Measurements from ENCODE around the gene MAMLD1. TPM values are rescaled to one million over a fixed set of nuclear protein-coding genes. Genes with fewer than 3 reads are reported as not detected.
A peak's percentile ranks its signal among the peaks of the same experiment; 100 is the strongest.

MAMLD1 gene
- total and polyA plus RNA-seq, 2 of the 8 experiments (the other 6 are each of a cell fraction or from before 2014, with no cell fraction given): 0.09 to 0.26 TPM

DNA sequence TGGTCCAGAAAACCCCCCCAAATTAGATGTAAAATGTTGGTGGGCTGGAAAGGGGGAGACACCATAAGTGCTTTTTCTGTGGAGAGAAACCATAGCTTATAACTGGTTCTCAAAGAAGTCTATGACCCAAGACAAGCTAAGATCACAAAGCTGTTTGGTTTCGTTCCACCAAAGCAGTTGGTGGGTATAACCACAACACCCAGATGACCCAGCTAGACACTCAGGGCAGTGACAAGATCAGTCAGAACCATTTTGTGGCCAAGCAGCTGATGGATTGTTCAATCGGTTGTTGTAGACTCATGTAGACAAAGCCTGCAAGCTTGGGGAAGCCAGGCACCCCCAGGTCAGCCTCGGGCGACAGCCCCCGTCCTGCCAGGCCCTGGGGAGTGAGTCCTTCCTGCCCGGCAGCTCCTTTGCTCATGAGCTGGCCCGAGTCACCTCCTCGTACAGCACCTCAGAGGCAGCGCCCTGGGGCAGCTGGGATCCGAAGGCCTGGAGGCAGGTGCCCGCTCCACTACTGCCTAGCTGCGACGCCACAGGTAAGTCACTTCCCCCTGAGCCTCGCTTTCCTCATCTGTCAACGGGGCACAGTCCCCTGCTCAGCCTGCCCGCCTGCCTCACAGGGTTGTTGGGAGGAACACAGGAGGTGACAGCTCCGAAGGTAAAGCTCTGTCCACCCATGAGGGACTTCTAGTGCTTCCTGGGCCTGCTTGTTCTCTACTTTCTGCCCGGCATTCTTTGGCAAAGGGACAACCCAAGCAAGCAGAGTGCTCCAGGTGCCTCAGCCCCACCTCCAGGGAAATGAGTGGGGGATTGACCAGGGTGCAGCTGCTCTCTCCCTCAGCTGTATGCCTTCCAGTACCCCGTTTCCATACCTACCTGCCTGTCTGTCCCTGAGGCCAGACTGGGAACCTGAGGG is 140.1 kb downstream of the MAMLD1 start:
- H3K23ac ChIP-seq (ENCODE audit: insufficient read length): no peak overlapping the region
- no peaks in the 10 kb centered on the region for H3K36me3 ChIP-seq (ENCODE audit: control insufficient read depth in 2 of 4, insufficient read depth in 4 of 4, low read length in 3 of 4)
- H3K27ac ChIP-seq (ENCODE audit: low read depth, low read length): no peak overlapping the region
- H3K4ac ChIP-seq (replicated peaks; ENCODE audit: insufficient read length, low read depth, low read length): no peak overlapping the region
- no peak for DNase-seq (ENCODE audit: low read depth in 1 of 2, low spot score in 2 of 2)
- peak overlapping the region; percentile 26 for H4K91ac ChIP-seq (replicated peaks; ENCODE audit: insufficient read length, low read length)
- POLR2A ChIA-PET (ENCODE audit: partially characterized antibody): no interaction called here
- no peak overlapping the region for H2AK5ac ChIP-seq (ENCODE audit: low read depth, low read length)
- no peak overlapping the region for H3K4me3 ChIP-seq (ENCODE audit: extremely low read depth in 1 of 4, insufficient read depth in 2 of 4, low read depth in 3 of 4, low read length in 4 of 4)
- H2BK120ac ChIP-seq (replicated peaks; ENCODE audit: low read depth, low read length): no peak overlapping the region
- H2BK20ac ChIP-seq (ENCODE audit: low read length): no peak overlapping the region
- no peak overlapping the region for H3K56ac ChIP-seq (replicated peaks; ENCODE audit: insufficient read length, low read depth, low read length)
- H3K4me2 ChIP-seq (ENCODE audit: insufficient read depth in 1 of 2, low read depth in 2 of 2, low read length in 2 of 2): no peak overlapping the region
- H3K79me1 ChIP-seq (ENCODE audit: low read depth, low read length): no peaks in the 10 kb centered on the region
- peak overlapping the region; percentile 19; the same call in 1 of the 2 replicates for H3K18ac ChIP-seq (ENCODE audit: extremely low read depth, low read length)
- no peaks in the 10 kb centered on the region for H4K20me1 ChIP-seq (replicated peaks in 1 of 2; ENCODE audit: control insufficient read depth in 1 of 2, insufficient read depth in 2 of 2, low read length in 2 of 2)
- peak overlapping the region; percentile 24; the same call in 1 of the 2 replicates for H2BK5ac ChIP-seq (ENCODE audit: low read depth, low read length)
- no peak overlapping the region for H2AFZ ChIP-seq (ENCODE audit: low read length)
- CTCF ChIA-PET (ENCODE audit: partially characterized antibody): interaction anchor here (0.7 to 1.7 kb wide), 6 partner anchors 8 to 180 kb away, joined by 3 to 7 read pairs (median 4); no protein-coding TSS in a partner anchor
- no peak overlapping the region for H3K9ac ChIP-seq (replicated peaks in 1 of 4; ENCODE audit: extremely low read depth in 1 of 4, low read depth in 3 of 4, low read length in 3 of 4)
- H3K14ac ChIP-seq (ENCODE audit: insufficient read length): no peak overlapping the region
- no peaks in the 10 kb centered on the region for H3K79me2 ChIP-seq (ENCODE audit: control insufficient read depth in 1 of 2, insufficient read depth in 2 of 2, low read length in 2 of 2)
- H3K4me1 ChIP-seq (replicated peaks in 1 of 4; ENCODE audit: control insufficient read depth in 3 of 4, insufficient read depth in 4 of 4, low read length in 3 of 4): peaks cover 7 to 28% (median 14%) of the 10 kb centered on the region in 4 experiments; a peak in 6 of 7 replicates
- H4K8ac ChIP-seq (ENCODE audit: extremely low read depth, insufficient read depth, low read length): peak overlapping the region; percentile 64; the same call in 1 of the 2 replicates
- H2BK12ac ChIP-seq (ENCODE audit: low read depth, low read length): peak overlapping the region; percentile 60; the same call in 1 of the 2 replicates
- H3K27me3 ChIP-seq (replicated peaks in 1 of 4; ENCODE audit: control insufficient read depth in 3 of 4, extremely low read depth in 1 of 4, insufficient read depth in 3 of 4, low read length in 3 of 4): no peaks in the 10 kb centered on the region
- no peaks in the 10 kb centered on the region for H3K23me2 ChIP-seq (ENCODE audit: low read depth, low read length)
- H3K9me3 ChIP-seq (ENCODE audit: insufficient read depth in 2 of 2, low read depth in 1 of 2, low read length in 1 of 2): no peaks in the 10 kb centered on the region
- no peak overlapping the region for H4K5ac ChIP-seq (ENCODE audit: insufficient read length, low read depth, low read length)
- FAIRE-seq: no peak
- no peak overlapping the region for H2BK15ac ChIP-seq (ENCODE audit: low read length)
- WGBS, 2 experiments (ENCODE audit: extremely low coverage in 1 of 2, insufficient coverage in 1 of 2, insufficient read length in 1 of 2, insufficient replicate concordance in 2 of 2, low coverage in 1 of 2, low lambda C conversion rate in 2 of 2, missing lambda C conversion rate in 1 of 2): 95% methylated on average over 14 of the region's 19 CpGs; no CpG with 5 or more reads in 1 of the 2 experiments
- TF ChIP-seq EGR1 (IDR thresholded peaks at IDR 0.05; ENCODE audit: borderline replicate concordance, low read depth, low read length) (no peak), SIN3A (conservative IDR thresholded peaks at IDR 0.05 in 1 of 2, IDR thresholded peaks at IDR 0.05 in 1 of 2; ENCODE audit: low read depth in 1 of 2, low read length in 2 of 2) (no peak), SP4 (IDR thresholded peaks at IDR 0.05; ENCODE audit: low read length) (no peak), PHF8 (conservative IDR thresholded peaks at IDR 0.05; ENCODE audit: low read depth, low read length) (no peak), BCL11A (IDR thresholded peaks at IDR 0.05; ENCODE audit: low read depth in 2 of 2, low read length in 2 of 2) (no peak), RXRA (IDR thresholded peaks at IDR 0.05; ENCODE audit: insufficient read depth, low read depth, low read length) (no peak), RNF2 (IDR thresholded peaks at IDR 0.05; ENCODE audit: borderline replicate concordance, low read depth, low read length, missing control alignments, poor library complexity, severe bottlenecking) (no peak), TAF7 (optimal IDR thresholded peaks at IDR 0.05; ENCODE audit: borderline replicate concordance, low read depth, low read length) (no peak), KDM5A (IDR thresholded peaks at IDR 0.05; ENCODE audit: low read length) (no peak), RBBP5 (IDR thresholded peaks at IDR 0.05; ENCODE audit: borderline replicate concordance, low read depth, low read length) (no peak)
